Mammary epithelial cell (primary cell): ENCODE data around the gene ACOX3.

Experiments
- EZH2 ChIP-seq: IDR thresholded peaks from 2 replicates; pipeline ENCODE4 v1.6.1; 2012; ENCODE audit warnings: low read length, inconsistent platforms, borderline replicate concordance
- TF ChIP-seq, protein P1 (sequence below), 2 donors: IDR thresholded peaks in 1 of 2; conservative IDR thresholded peaks in 1 of 2; 2 replicates each; pipeline ENCODE4 v1.5.1; 2011 to 2012; ENCODE audit warnings: inconsistent platforms in 2 of 2, low read length in 2 of 2, mild to moderate bottlenecking in 2 of 2, control low read depth in 1 of 2, low read depth in 1 of 2; ENCODE audit not compliant: insufficient read depth in 1 of 2; ENCODE audit errors: extremely low read depth in 1 of 2

DNA sequence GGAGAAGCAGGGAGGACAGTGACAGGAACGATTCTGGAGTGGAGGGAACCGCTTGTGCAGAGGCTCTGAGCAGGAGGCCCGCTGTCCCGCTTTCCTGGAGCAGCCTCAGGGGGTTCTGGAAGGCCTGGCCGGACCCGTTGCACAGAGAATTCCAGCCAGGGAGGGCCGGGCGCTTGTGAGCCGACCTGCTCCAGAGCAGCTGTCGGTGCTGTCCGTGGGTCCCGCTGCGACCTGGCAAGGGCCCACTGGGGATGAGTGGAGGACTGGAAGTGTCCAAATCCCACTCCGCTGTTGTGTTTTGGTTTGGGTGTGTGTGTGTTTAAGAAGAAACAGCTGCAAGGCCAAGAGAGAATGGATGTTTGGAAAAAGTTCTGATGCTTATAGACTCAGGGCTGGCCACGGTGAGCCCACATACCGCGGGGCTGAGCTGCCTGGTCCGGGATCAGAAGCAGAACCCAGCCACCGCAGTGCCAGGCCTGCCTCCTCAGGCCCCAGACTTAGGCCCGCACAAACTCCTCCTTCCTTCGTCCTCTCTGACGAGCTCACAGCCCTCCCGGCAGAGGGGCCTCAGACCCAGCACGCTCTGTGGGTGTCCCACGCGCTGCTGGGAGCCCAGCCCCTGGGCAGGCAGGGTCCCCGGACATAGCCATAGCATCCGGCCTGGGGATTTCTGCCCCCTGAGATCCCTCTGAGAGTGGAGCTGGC lies 97.1 kb downstream of the ACOX3 start:
- TF ChIP-seq, protein P1, sequence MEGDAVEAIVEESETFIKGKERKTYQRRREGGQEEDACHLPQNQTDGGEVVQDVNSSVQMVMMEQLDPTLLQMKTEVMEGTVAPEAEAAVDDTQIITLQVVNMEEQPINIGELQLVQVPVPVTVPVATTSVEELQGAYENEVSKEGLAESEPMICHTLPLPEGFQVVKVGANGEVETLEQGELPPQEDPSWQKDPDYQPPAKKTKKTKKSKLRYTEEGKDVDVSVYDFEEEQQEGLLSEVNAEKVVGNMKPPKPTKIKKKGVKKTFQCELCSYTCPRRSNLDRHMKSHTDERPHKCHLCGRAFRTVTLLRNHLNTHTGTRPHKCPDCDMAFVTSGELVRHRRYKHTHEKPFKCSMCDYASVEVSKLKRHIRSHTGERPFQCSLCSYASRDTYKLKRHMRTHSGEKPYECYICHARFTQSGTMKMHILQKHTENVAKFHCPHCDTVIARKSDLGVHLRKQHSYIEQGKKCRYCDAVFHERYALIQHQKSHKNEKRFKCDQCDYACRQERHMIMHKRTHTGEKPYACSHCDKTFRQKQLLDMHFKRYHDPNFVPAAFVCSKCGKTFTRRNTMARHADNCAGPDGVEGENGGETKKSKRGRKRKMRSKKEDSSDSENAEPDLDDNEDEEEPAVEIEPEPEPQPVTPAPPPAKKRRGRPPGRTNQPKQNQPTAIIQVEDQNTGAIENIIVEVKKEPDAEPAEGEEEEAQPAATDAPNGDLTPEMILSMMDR (conservative IDR thresholded peaks at IDR 0.05 in 1 of 2, IDR thresholded peaks at IDR 0.05 in 1 of 2; ENCODE audit: extremely low read depth in 1 of 2, insufficient read depth in 1 of 2, low read depth in 1 of 2, low read length in 2 of 2): no peak
- no peak for TF ChIP-seq EZH2
